Hepatocyte (in vitro differentiated cells): Measurements from ENCODE around the gene DBF4. TPM values are rescaled to one million over a fixed set of nuclear protein-coding genes. Genes with fewer than 3 reads are reported as not detected.

Source experiments
- DNase-seq: peaks from one replicate; pipeline ENCODE4 v3.0.0-alpha.2; 2016; ENCODE audit warnings: low spot score
- H2AFZ ChIP-seq: fragments of 200-600 bp; sonication (generic); 2 replicates; pipeline ENCODE4 v1.6.0; 2016; ENCODE audit warnings: antibody characterized with exemption, mild to moderate bottlenecking
- H3K27ac ChIP-seq: fragments of 200-600 bp; sonication (generic); 2 replicates; pipeline ENCODE4 v1.5.1; 2016; ENCODE audit warnings: mild to moderate bottlenecking
- H3K27me3 ChIP-seq: fragments of 200-600 bp; sonication (generic); 2 replicates; pipeline ENCODE4 v1.6.1; 2016
- H3K36me3 ChIP-seq: fragments of 200-600 bp; sonication (generic); replicated peaks from 2 replicates; pipeline ENCODE4 v1.5.1; 2016; ENCODE audit warnings: low read depth; ENCODE audit not compliant: insufficient read depth
- H3K4me1 ChIP-seq: fragments of 200-600 bp; sonication (generic); 2 replicates; pipeline ENCODE4 v1.5.1; 2016; ENCODE audit warnings: mild to moderate bottlenecking, moderate library complexity; ENCODE audit not compliant: insufficient read depth
- H3K4me2 ChIP-seq: fragments of 200-600 bp; sonication (generic); 2 replicates; pipeline ENCODE4 v1.6.0; 2016
- H3K4me3 ChIP-seq: fragments of 200-600 bp; sonication (generic); 2 replicates; pipeline ENCODE4 v1.5.1; 2016; ENCODE audit warnings: mild to moderate bottlenecking
- H3K79me2 ChIP-seq: fragments of 200-600 bp; sonication (generic); 2 replicates; pipeline ENCODE4 v1.6.0; 2017; ENCODE audit warnings: mild to moderate bottlenecking
- H3K9me2 ChIP-seq: fragments of 200-600 bp; sonication (generic); replicated peaks from 2 replicates; pipeline ENCODE4 v1.6.0; 2017; ENCODE audit warnings: mild to moderate bottlenecking; ENCODE audit not compliant: insufficient read depth
- H3K9me3 ChIP-seq: fragments of 200-600 bp; sonication (generic); 2 replicates; pipeline ENCODE4 v1.5.1; 2016; ENCODE audit warnings: low read depth, mild to moderate bottlenecking
- H4K20me1 ChIP-seq: fragments of 200-600 bp; sonication (generic); 2 replicates; pipeline ENCODE4 v1.6.0; 2016; ENCODE audit warnings: mild to moderate bottlenecking; ENCODE audit not compliant: insufficient read depth, poor library complexity, severe bottlenecking
- EZH2 ChIP-seq: fragments of 200-600 bp; sonication (generic); IDR thresholded peaks from 2 replicates; pipeline ENCODE4 v1.6.1; 2016; ENCODE audit warnings: antibody characterized with exemption, mild to moderate bottlenecking, borderline replicate concordance
- EZH2phosphoT487 ChIP-seq: fragments of 200-600 bp; sonication (generic); IDR thresholded peaks from one replicate; pipeline ENCODE4 v1.6.1; 2018; ENCODE audit warnings: antibody characterized with exemption, mild to moderate bottlenecking, low read depth, moderate library complexity; ENCODE audit not compliant: unreplicated experiment, severe bottlenecking
- WGBS: methylation state at CpG from one replicate; pipeline ENCODE4 v1.1.6; 2016; ENCODE audit warnings: low lambda C conversion rate; ENCODE audit errors: missing lambda C conversion rate; 5-methylcytosine and 5-hydroxymethylcytosine counted together
- polyA plus RNA-seq: library from polyadenylated mRNA; unstranded; fragments of >200 nt; fragmentation: Nextera tagmentation; extraction: Ambion mirVana; gene quantifications from 2 replicates; pipeline ENCODE4 v1.2.1, GENCODE V29; 2016
- total RNA-seq: library from RNA; depleted of rRNA; stranded (reverse); fragments of >200 nt; gene quantifications from 2 replicates; pipeline ENCODE4 v1.2.3, GENCODE V29; 2014
- TF ChIP-seq, protein P1 (sequence below): fragments of 200-600 bp; sonication (generic); IDR thresholded peaks from 2 replicates; pipeline ENCODE4 v1.5.1; 2016; ENCODE audit warnings: antibody characterized with exemption, mild to moderate bottlenecking; ENCODE audit not compliant: poor library complexity

Gene DBF4
- total and polyA plus RNA-seq, 2 experiments from 2014 or later, result 6.7 to 21.1 TPM

DNA sequence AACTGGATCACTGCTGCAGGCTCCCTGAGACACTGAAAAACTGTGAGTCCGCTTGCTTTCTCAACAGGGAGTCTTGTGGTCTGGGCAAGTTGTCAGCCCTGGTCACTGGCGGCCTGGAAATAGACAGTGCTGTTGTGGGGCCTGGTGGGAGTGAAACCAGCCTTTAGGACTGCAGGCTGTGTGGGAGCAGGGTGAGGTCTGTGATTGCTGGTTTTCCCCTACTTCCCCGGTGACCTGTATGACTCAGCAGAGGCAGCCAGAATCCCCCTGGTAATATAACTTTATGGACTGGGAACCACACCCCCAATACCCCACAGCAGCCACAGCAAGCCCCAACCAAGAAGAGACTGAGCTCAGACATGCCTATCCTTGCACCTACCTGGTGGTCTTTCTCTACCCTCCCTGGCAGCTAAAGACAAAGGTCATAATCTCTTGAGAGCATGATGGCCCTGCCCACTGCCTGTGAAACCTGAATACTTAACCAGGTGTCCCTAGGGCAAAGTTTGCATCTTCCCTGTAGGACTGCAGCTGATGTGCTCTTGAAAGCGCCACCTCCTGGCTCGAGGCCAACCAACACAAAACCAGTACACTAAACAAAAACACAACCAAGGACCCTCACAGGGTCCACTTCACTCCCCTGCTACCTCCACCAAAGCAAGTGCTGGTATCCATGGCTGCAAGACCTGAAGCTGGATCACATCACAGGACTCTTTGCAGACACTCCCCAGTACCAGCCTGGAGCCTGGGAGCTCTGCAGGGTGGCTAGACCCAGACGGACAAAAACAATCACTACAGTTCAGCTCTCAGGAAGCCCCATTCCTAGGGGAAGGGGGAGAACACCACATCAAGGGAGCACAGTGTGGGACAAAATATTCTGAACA is 50.5 kb downstream of the DBF4 start:
- Histone ChIP-seq H3K27ac (peak overlapping the region; percentile 94), H3K9me3 (no peaks in the 10 kb centered on the region), H3K4me3 (no peak overlapping the region), H3K4me2 (peak overlapping the region; percentile 23), H3K9me2 (no peaks in the 10 kb centered on the region), H4K20me1 (no peaks in the 10 kb centered on the region), H3K27me3 (peaks cover 3% of the 10 kb centered on the region), H2AFZ (peak overlapping the region; percentile 40), H3K4me1 (no peaks in the 10 kb centered on the region), H3K79me2 (no peaks in the 10 kb centered on the region), H3K36me3 (no peaks in the 10 kb centered on the region)
- peak; percentile 71 for DNase-seq
- TF ChIP-seq, protein P1, sequence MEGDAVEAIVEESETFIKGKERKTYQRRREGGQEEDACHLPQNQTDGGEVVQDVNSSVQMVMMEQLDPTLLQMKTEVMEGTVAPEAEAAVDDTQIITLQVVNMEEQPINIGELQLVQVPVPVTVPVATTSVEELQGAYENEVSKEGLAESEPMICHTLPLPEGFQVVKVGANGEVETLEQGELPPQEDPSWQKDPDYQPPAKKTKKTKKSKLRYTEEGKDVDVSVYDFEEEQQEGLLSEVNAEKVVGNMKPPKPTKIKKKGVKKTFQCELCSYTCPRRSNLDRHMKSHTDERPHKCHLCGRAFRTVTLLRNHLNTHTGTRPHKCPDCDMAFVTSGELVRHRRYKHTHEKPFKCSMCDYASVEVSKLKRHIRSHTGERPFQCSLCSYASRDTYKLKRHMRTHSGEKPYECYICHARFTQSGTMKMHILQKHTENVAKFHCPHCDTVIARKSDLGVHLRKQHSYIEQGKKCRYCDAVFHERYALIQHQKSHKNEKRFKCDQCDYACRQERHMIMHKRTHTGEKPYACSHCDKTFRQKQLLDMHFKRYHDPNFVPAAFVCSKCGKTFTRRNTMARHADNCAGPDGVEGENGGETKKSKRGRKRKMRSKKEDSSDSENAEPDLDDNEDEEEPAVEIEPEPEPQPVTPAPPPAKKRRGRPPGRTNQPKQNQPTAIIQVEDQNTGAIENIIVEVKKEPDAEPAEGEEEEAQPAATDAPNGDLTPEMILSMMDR, result peak; percentile 28
- TF ChIP-seq EZH2, result no peak
- TF ChIP-seq EZH2phosphoT487, result no peak
- WGBS, result 51% methylated on average over 6 of the region's 6 CpGs

DNA sequence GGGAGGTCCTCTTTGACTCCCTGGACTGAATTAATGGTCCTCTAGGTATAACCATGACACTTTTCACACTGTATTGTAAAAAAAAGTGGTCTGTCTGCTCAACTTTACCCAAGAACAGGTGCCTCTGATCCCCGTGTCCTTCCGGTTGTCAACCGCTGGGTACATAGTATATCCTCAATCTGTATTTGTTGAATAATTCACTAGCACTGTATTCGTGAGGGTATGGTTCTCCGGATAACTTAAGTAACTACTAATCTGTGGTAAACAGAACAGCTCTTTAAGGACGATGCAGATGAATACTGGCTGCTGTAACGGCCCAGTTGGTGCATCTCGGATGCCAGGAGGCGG is 57.3 kb downstream of the DBF4 start:
- H3K9me3 ChIP-seq, result no peaks in the 10 kb centered on the region
- peaks cover 13% of the 10 kb centered on the region for H3K27me3 ChIP-seq
- peak overlapping the region; percentile 99 for H3K4me2 ChIP-seq
- H3K79me2 ChIP-seq, result peaks cover 2% of the 10 kb centered on the region
- no peaks in the 10 kb centered on the region for H3K9me2 ChIP-seq
- no peaks in the 10 kb centered on the region for H3K4me1 ChIP-seq
- no peak for TF ChIP-seq EZH2phosphoT487
- TF ChIP-seq, protein P1, result no peak
- TF ChIP-seq EZH2, result no peak
- no peak overlapping the region for H3K27ac ChIP-seq
- WGBS, result 9% methylated on average over 9 of the region's 9 CpGs
- DNase-seq, result no peak
- H3K36me3 ChIP-seq, result no peaks in the 10 kb centered on the region
- peak overlapping the region; percentile 58 for H2AFZ ChIP-seq
- no peaks in the 10 kb centered on the region for H4K20me1 ChIP-seq
- H3K4me3 ChIP-seq, result peak overlapping the region; percentile 81

DNA sequence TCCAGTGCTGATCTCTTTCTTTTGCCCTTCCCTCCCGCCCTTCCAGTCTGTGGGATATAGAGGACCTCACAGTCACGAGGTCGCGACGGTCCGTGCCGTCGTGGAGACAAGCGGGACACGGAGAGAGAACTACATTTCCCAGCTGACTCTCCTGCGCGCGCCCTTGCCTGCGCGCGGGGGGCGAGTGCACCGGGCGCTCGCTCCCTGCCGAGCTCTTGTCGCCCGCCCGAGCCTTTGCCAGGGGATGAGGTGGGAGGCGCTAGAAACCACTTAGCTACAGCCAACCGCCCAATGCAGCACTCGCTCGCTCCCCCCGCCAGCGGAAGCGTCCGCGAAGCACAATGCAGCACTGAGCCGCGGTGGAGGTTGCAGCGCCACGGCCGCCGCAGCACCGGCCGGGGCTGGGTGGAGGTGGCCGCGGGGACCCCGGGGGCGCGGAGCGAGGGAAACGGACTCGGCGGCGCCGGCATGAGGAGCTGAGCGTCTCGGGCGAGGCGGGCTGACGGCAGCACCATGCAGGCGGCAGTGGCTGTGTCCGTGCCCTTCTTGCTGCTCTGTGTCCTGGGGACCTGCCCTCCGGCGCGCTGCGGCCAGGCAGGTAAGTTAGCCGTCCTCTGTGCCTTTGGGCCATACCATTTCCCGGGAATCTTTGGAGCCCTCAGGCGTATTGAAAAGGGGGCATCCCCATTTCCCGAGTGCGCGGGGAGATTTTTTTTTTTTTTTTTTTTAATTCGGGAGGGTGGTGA is 57.8 kb downstream of the DBF4 start, which contains the start of gene ADAM22:
TSS of gene ADAM22 (plus strand) at position 299 of the 746 bp plus-strand sequence. CDS start at position 514, 215 bp downstream.
- H3K36me3 ChIP-seq, result no peaks in the 10 kb centered on the region
- no peaks in the 10 kb centered on the region for H3K9me3 ChIP-seq
- peak within 1 kb of the TSS; percentile 35 for H3K27ac ChIP-seq
- H2AFZ ChIP-seq, result peak within 1 kb of the TSS; percentile 58
- H3K4me2 ChIP-seq, result peak within 1 kb of the TSS; percentile 99
- no peaks in the 10 kb centered on the region for H4K20me1 ChIP-seq
- H3K4me3 ChIP-seq, result peak within 1 kb of the TSS; percentile 81
- H3K9me2 ChIP-seq, result no peaks in the 10 kb centered on the region
- H3K27me3 ChIP-seq, result peaks cover 13% of the 10 kb centered on the region
- H3K79me2 ChIP-seq, result peaks cover 2% of the 10 kb centered on the region
- H3K4me1 ChIP-seq, result no peaks in the 10 kb centered on the region
- TF ChIP-seq, protein P1, result peak; percentile 13
- no peak for TF ChIP-seq EZH2
- WGBS, result 1% methylated on average over 49 of the region's 70 CpGs
- DNase-seq, result peak; percentile 93
